Muscle layer of duodenum (tissue), 2 donors: ENCODE results near the gene CD34.
A peak's percentile ranks its signal among the peaks of the same experiment; 100 is the strongest.

ENCODE experiments used
- H3K27ac ChIP-seq: one replicate; pipeline ENCODE4 v1.7.0; 2013; ENCODE audit warnings: mild to moderate bottlenecking, low read length
- H3K27me3 ChIP-seq: one replicate; pipeline ENCODE4 v1.7.0; 2013; ENCODE audit warnings: low read depth, mild to moderate bottlenecking, control low read depth, low read length
- H3K36me3 ChIP-seq, 2 donors: one replicate each; pipeline ENCODE4 v1.7.0; 2013; ENCODE audit warnings: low read length in 2 of 2, control low read depth in 1 of 2, mild to moderate bottlenecking in 1 of 2; ENCODE audit not compliant: insufficient read depth in 2 of 2, control insufficient read depth in 1 of 2
- H3K4me1 ChIP-seq, 2 donors: one replicate each; pipeline ENCODE4 v1.7.0; 2013; ENCODE audit warnings: low read length in 2 of 2, mild to moderate bottlenecking in 2 of 2, control low read depth in 1 of 2, moderate library complexity in 1 of 2; ENCODE audit not compliant: insufficient read depth in 2 of 2, control insufficient read depth in 1 of 2
- H3K4me3 ChIP-seq, 2 donors: one replicate each; pipeline ENCODE4 v1.7.0; 2013; ENCODE audit warnings: low read length in 2 of 2, low read depth in 1 of 2, mild to moderate bottlenecking in 1 of 2
- H3K9me3 ChIP-seq, 2 donors: one replicate each; pipeline ENCODE4 v1.7.0; 2013; ENCODE audit warnings: low read length in 2 of 2, control low read depth in 1 of 2, mild to moderate bottlenecking in 1 of 2; ENCODE audit not compliant: control insufficient read depth in 1 of 2
- donor health status: healthy.

CD34 gene

GRCh38 chr1:207837673-207838072, 73.3 kb downstream of the CD34 start:
- Histone ChIP-seq H3K9me3 (no peaks in the 10 kb centered on the region), H3K27ac (peak overlapping the region; percentile 42), H3K4me3 (no peak overlapping the region), H3K4me1 (peaks cover 13 to 58% of the 10 kb centered on the region in 2 donors), H3K36me3 (peaks cover 0 to 5% of the 10 kb centered on the region in 2 donors), H3K27me3 (no peaks in the 10 kb centered on the region)

GRCh38 chr1:207836591-207837347, 74.2 kb downstream of the CD34 start:
- Histone ChIP-seq H3K36me3 (peaks cover 0 to 5% of the 10 kb centered on the region in 2 donors), H3K27me3 (no peaks in the 10 kb centered on the region), H3K9me3 (no peaks in the 10 kb centered on the region), H3K4me1 (peaks cover 13 to 58% of the 10 kb centered on the region in 2 donors), H3K4me3 (no peak overlapping the region), H3K27ac (peak overlapping the region; percentile 22)

GRCh38 chr1:207835958-207836357, 75.0 kb downstream of the CD34 start:
- Histone ChIP-seq H3K27me3 (no peaks in the 10 kb centered on the region), H3K36me3 (peaks cover 0 to 5% of the 10 kb centered on the region in 2 donors), H3K27ac (peak overlapping the region; percentile 22), H3K4me3 (no peak overlapping the region), H3K9me3 (no peaks in the 10 kb centered on the region), H3K4me1 (peaks cover 13 to 65% of the 10 kb centered on the region in 2 donors)

- Histone ChIP-seq H3K27ac (no peak overlapping the region), H3K4me1 (peaks cover 13 to 70% of the 10 kb centered on the region in 2 donors), H3K9me3 (no peaks in the 10 kb centered on the region), H3K4me3 (no peak overlapping the region), H3K36me3 (peaks cover 0 to 5% of the 10 kb centered on the region in 2 donors), H3K27me3 (no peaks in the 10 kb centered on the region)
Measured at GRCh38 chr1:207833956-207834660, 76.8 kb downstream of the CD34 start.

GRCh38 chr1:207833381-207833780, 77.5 kb downstream of the CD34 start:
- H3K27me3 ChIP-seq = no peaks in the 10 kb centered on the region
- H3K4me1 ChIP-seq = peaks cover 8 to 70% of the 10 kb centered on the region in 2 donors
- H3K4me3 ChIP-seq = no peak overlapping the region
- H3K9me3 ChIP-seq = no peaks in the 10 kb centered on the region
- peaks cover 0 to 5% of the 10 kb centered on the region in 2 donors for H3K36me3 ChIP-seq
- no peak overlapping the region for H3K27ac ChIP-seq

- Histone ChIP-seq H3K27me3 (no peaks in the 10 kb centered on the region), H3K9me3 (no peaks in the 10 kb centered on the region), H3K4me3 (no peak overlapping the region), H3K36me3 (peaks cover 0 to 5% of the 10 kb centered on the region in 2 donors), H3K4me1 (peaks cover 11 to 69% of the 10 kb centered on the region in 2 donors), H3K27ac (no peak overlapping the region)
Measured at GRCh38 chr1:207832796-207833195, 78.1 kb downstream of the CD34 start.

- H3K4me3 ChIP-seq = no peak overlapping the region
- peak overlapping the region; percentile 56 for H3K27ac ChIP-seq
- no peaks in the 10 kb centered on the region for H3K27me3 ChIP-seq
- no peaks in the 10 kb centered on the region for H3K9me3 ChIP-seq
- peaks cover 0 to 5% of the 10 kb centered on the region in 2 donors for H3K36me3 ChIP-seq
- H3K4me1 ChIP-seq = peaks cover 20 to 70% of the 10 kb centered on the region in 2 donors
Measured at GRCh38 chr1:207831517-207832327, 79.2 kb downstream of the CD34 start.
